Activated CD8-positive, alpha-beta memory T cell treated with anti-CD3 and anti-CD28 coated beads, Interleukin-2, amount 10 ng/mL, durations not matched to agents 7 days and 5 days (primary cell): Measurements from ENCODE around the gene ARR3. TPM values are rescaled to one million over a fixed set of nuclear protein-coding genes. Genes with fewer than 3 reads are reported as not detected.
"Not testable (repeated sequence)": the region's sequence is repeated elsewhere in the genome, so short reads cannot be mapped to it uniquely, and the experiment has no call there.

Experiments
- ATAC-seq: fragments of 150-1000 bp; cut with Tn5 transposase; one replicate; pipeline ENCODE4 v1.10.0; 2021; ENCODE audit warnings: moderate library complexity
- CTCF ChIA-PET: fragments of 350-600 bp; sonication (Branson Sonifier 250); formaldehyde crosslinking; loops from one replicate; lab custom pipeline; 2021; ENCODE audit warnings: antibody characterized with exemption; lab: Charles Lee
- DNase-seq: peaks from one replicate; pipeline ENCODE4 v3.0.0-alpha.2; 2020
- H3K27ac Mint-ChIP-seq: one replicate; pipeline ENCODE4 v1.8.0; 2021; ENCODE audit warnings: mild to moderate bottlenecking, mixed read lengths
- H3K27me3 Mint-ChIP-seq: one replicate; pipeline ENCODE4 v1.8.0; 2021; ENCODE audit warnings: mixed read lengths
- H3K36me3 Mint-ChIP-seq: one replicate; pipeline ENCODE4 v1.8.0; 2021; ENCODE audit warnings: mild to moderate bottlenecking, mixed read lengths
- H3K4me1 Mint-ChIP-seq: one replicate; pipeline ENCODE4 v1.8.0; 2021; ENCODE audit warnings: mixed read lengths
- H3K4me3 Mint-ChIP-seq: one replicate; pipeline ENCODE4 v1.8.0; 2021; ENCODE audit warnings: mild to moderate bottlenecking, moderate library complexity, mixed read lengths
- H3K9me3 Mint-ChIP-seq: one replicate; pipeline ENCODE4 v1.8.0; 2022; ENCODE audit warnings: low read depth, mixed read lengths
- total RNA-seq, 2 experiments: library from RNA; stranded (reverse); gene quantifications; one replicate each; pipeline ENCODE4 v1.2.3, GENCODE V29; 2021

ARR3 gene
- total RNA-seq, 2 experiments from 2014 or later = not detected

GRCh38 chrX:70254909-70255308, 13.2 kb upstream of the ARR3 start:
- Mint-ChIP-seq H3K4me1 (peaks cover 11% of the 10 kb centered on the region), H3K27me3 (no peaks in the 10 kb centered on the region), H3K27ac (no peak overlapping the region), H3K36me3 (no peaks in the 10 kb centered on the region), H3K9me3 (no peaks in the 10 kb centered on the region), H3K4me3 (no peak overlapping the region)
- DNase-seq (no peak), ATAC-seq (no peak)
- CTCF ChIA-PET = no interaction called here

DNA sequence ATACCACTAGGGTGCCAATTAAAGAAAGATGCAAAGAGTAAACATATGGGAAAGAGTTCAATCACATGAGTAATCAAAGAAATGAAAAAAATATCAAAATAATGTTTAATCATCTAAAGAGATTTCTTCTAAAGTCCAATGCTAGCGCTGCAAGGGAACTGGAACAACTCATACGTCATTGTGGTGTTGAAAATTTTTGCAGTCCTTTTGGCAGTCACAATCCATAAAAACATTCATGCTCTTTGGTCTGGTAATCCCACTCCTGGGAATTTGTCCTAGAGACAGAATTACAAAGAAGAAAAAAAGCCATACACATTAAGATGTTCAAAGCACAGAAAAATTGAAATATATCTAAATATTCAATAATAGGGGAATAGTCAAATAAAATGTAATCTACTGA, 12.7 kb upstream of the ARR3 start:
- ATAC-seq = no peak
- Mint-ChIP-seq H3K4me1 (peaks cover 11% of the 10 kb centered on the region), H3K9me3 (no peaks in the 10 kb centered on the region), H3K4me3 (no peak overlapping the region), H3K27ac (no peak overlapping the region), H3K36me3 (no peaks in the 10 kb centered on the region), H3K27me3 (no peaks in the 10 kb centered on the region)
- no peak for DNase-seq
- CTCF ChIA-PET = no interaction called here

DNA sequence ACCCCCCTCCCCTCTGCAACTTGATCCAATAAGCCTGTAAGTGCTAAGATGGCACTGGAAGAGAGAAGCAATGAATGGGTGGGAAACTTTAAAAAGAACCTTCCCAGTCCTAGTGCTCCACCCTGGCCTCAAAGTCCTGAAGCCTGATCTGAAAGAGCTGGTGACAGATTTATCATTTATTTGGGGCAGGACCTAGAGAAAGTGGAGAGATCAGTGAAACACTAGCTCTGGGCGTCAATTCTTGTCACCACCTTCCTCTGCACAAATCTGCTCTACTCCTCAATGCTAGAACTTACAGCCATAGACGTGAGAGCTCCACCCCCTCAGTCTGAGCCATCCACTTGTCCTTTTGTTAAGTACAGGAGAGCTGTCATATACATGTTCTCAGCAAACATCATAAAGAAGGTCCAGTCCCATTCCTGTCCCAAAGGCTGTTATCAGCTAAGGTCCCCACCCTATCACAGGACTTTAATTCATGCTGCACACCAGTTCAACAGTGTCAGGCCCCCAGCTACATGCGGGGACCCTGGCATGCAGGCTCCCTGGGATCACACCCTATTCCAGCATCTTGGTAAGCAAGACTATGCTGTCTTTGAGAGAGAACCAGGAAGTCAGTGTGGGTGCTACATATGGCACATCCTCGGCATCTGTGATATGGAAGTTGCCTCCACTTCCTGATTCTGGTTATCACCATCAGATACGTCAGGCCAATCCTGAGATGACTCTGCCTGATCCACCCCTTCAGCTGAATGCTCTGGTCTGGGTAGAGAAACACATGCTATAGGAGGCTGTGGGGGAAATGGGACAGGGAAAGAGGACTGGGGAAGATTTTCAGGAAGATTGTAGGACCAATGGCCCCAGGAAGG, 10.5 kb upstream of the ARR3 start:
- no peak for DNase-seq
- H3K27me3 Mint-ChIP-seq = no peaks in the 10 kb centered on the region
- no peak for ATAC-seq
- no peaks in the 10 kb centered on the region for H3K9me3 Mint-ChIP-seq
- H3K36me3 Mint-ChIP-seq = no peaks in the 10 kb centered on the region
- no peak overlapping the region for H3K27ac Mint-ChIP-seq
- CTCF ChIA-PET = no interaction called here
- H3K4me3 Mint-ChIP-seq = no peak overlapping the region
- H3K4me1 Mint-ChIP-seq = peaks cover 11% of the 10 kb centered on the region

DNA sequence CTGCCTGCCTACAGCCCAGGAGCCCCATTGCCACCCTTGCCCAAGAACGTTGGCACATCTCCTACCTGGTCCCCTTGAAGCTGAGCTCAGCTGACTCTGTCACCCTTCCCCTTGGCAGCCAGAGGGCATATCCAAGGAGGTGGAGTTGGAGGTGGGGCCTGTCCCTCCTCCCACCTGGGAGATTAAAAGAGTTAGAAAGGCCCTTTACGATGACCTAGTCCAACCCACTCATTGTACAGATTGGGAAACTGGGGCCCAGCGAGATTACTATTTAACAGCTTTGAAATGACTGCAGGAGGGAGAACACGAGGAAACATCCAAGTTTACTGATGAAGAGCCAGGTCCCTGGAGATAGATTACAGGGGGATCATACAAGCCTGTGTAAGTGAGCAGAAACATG, 8.0 kb upstream of the ARR3 start, which contains the start of gene P2RY4:
Gene P2RY4, minus strand, starts transcription at position 101 of the 400 bp plus-strand sequence. CDS start 580 bp downstream, outside the sequence.
- ATAC-seq (no peak), DNase-seq (no peak)
- H3K36me3 Mint-ChIP-seq = no peaks in the 10 kb centered on the region
- no peaks in the 10 kb centered on the region for H3K4me1 Mint-ChIP-seq
- H3K27ac Mint-ChIP-seq = no peak within 1 kb of the TSS
- CTCF ChIA-PET = no interaction called here
- no peaks in the 10 kb centered on the region for H3K9me3 Mint-ChIP-seq
- H3K4me3 Mint-ChIP-seq = no peak within 1 kb of the TSS
- no peaks in the 10 kb centered on the region for H3K27me3 Mint-ChIP-seq

DNA sequence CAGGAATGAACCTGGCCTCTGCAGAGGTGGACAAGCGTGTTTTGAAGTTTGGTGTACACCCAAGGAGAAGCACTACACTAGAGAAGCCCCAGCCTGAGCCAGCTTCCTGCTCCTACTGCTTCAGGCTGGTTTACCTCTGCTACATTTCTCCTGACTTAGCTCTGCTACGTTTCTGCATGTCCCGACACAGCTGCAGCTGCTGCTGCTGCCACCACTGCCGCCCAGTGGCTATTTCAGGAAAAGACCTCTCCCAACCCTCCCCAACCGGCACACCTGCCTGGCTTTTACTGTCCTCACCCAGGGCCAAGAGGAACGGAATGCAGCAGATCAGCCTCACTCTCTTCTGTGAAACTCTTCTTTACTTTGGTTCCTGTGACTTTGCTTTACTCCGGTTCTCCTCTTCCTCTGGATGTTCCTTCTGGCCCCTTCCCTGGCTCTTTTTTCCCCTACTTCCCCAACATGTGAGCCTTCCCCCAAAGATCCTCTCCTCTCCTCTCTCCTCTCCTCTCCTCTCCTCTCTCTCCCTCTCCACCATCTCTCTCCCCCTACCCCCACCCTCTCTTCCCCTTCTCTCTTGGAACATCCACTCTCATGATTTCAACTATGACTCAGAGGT, 5.1 kb upstream of the ARR3 start:
- Mint-ChIP-seq H3K27ac (no peak overlapping the region), H3K4me3 (no peak overlapping the region), H3K4me1 (no peaks in the 10 kb centered on the region), H3K36me3 (no peaks in the 10 kb centered on the region), H3K27me3 (no peaks in the 10 kb centered on the region), H3K9me3 (no peaks in the 10 kb centered on the region)
- ATAC-seq (peak; percentile 69), DNase-seq (peak; percentile 54)
- CTCF ChIA-PET = interaction anchor here (1.2 kb wide), 1 partner anchor 130 kb away, joined by 3 read pairs; the partner anchor contains the start of gene IGBP1

GRCh38 chrX:70264784-70265183, 3.4 kb upstream of the ARR3 start:
- no peak overlapping the region for H3K27ac Mint-ChIP-seq
- H3K4me3 Mint-ChIP-seq = no peak overlapping the region
- H3K36me3 Mint-ChIP-seq = no peaks in the 10 kb centered on the region
- H3K9me3 Mint-ChIP-seq = no peaks in the 10 kb centered on the region
- CTCF ChIA-PET = no interaction called here
- no peaks in the 10 kb centered on the region for H3K4me1 Mint-ChIP-seq
- ATAC-seq (no peak), DNase-seq (no peak)
- no peaks in the 10 kb centered on the region for H3K27me3 Mint-ChIP-seq

DNA sequence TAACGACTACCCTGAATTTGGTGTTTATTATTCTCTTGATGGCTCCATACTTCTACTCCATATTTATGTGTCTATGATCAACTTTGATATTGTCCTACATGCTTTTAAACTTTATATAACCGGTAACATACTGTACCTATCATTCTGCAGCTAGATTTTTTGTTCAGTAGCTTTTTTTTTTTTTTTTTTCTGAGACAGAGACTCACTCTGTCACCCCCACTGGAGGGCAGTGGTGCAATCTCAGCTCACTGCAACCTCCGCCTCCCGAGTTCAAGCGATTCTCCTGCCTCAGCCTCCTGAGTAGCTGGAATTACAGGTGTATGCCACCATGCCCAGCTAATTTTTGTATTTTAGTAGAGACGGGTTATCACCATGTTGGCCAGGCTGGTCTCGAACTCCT, 5.9 kb downstream of the ARR3 start:
- H3K9me3 Mint-ChIP-seq, ATAC-seq, DNase-seq, H3K36me3 Mint-ChIP-seq, H3K27me3 Mint-ChIP-seq, H3K4me1 Mint-ChIP-seq, H3K27ac Mint-ChIP-seq, H3K4me3 Mint-ChIP-seq: not testable (repeated sequence)
- CTCF ChIA-PET = interaction anchor here (0.7 kb wide), 1 partner anchor 160 kb away, joined by 3 read pairs; no protein-coding TSS in a partner anchor

GRCh38 chrX:70279081-70279480, 10.9 kb downstream of the ARR3 start:
- H3K36me3 Mint-ChIP-seq = peaks cover 1% of the 10 kb centered on the region
- no peaks in the 10 kb centered on the region for H3K9me3 Mint-ChIP-seq
- CTCF ChIA-PET = no interaction called here
- DNase-seq (no peak), ATAC-seq (no peak)
- H3K27me3 Mint-ChIP-seq = no peaks in the 10 kb centered on the region
- H3K27ac Mint-ChIP-seq = no peak overlapping the region
- H3K4me3 Mint-ChIP-seq = no peak overlapping the region
- H3K4me1 Mint-ChIP-seq = no peaks in the 10 kb centered on the region

DNA sequence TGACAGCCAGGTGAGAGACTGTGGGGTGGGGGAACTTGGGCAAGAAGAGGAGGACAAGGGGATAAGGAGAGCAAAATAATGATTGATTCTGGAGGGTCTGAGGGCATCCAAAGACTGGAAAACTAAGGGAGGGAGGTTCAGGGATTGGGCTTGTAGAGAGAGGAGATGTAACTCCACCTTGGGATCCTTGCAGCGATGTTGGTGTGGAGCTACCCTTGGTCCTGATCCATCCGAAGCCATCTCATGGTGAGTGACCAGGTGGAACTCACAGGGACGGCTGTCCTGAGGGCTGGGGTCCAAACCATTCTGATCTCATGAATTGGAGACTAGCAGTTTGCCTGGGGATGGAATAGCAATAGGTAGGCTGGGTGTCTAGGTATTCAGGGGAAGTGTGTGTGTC, 12.4 kb downstream of the ARR3 start:
- DNase-seq = no peak
- H3K27ac Mint-ChIP-seq = no peak overlapping the region
- H3K4me3 Mint-ChIP-seq = no peak overlapping the region
- H3K4me1 Mint-ChIP-seq = peaks cover 4% of the 10 kb centered on the region
- no peaks in the 10 kb centered on the region for H3K9me3 Mint-ChIP-seq
- peaks cover 5% of the 10 kb centered on the region for H3K36me3 Mint-ChIP-seq
- ATAC-seq = no peak
- CTCF ChIA-PET = no interaction called here
- no peaks in the 10 kb centered on the region for H3K27me3 Mint-ChIP-seq

- CTCF ChIA-PET = no interaction called here
- Mint-ChIP-seq H3K4me1 (peaks cover 4% of the 10 kb centered on the region), H3K4me3 (no peak within 1 kb of the TSS), H3K36me3 (peaks cover 12% of the 10 kb centered on the region), H3K27ac (no peak within 1 kb of the TSS), H3K27me3 (no peaks in the 10 kb centered on the region), H3K9me3 (no peaks in the 10 kb centered on the region)
- ATAC-seq (no peak), DNase-seq (no peak)
Measured at GRCh38 chrX:70281951-70282350, 13.8 kb downstream of the ARR3 start, which contains the start of gene RAB41. Gene RAB41 (plus strand): TSS chrX:70282172. CDS start chrX:70282218, 46 bp downstream.

GRCh38 chrX:70289168-70289792, 21.1 kb downstream of the ARR3 start:
- peaks cover 27% of the 10 kb centered on the region for H3K36me3 Mint-ChIP-seq
- H3K9me3 Mint-ChIP-seq = no peaks in the 10 kb centered on the region
- DNase-seq (no peak), ATAC-seq (no peak)
- H3K4me1 Mint-ChIP-seq = peaks cover 35% of the 10 kb centered on the region
- no peaks in the 10 kb centered on the region for H3K27me3 Mint-ChIP-seq
- H3K27ac Mint-ChIP-seq = peak overlapping the region; percentile 90
- H3K4me3 Mint-ChIP-seq = peak overlapping the region; percentile 90
- CTCF ChIA-PET = interaction anchor here (1.0 to 1.6 kb wide), 2 partner anchors 11 to 144 kb away, joined by 3 to 5 read pairs; no protein-coding TSS in a partner anchor

DNA sequence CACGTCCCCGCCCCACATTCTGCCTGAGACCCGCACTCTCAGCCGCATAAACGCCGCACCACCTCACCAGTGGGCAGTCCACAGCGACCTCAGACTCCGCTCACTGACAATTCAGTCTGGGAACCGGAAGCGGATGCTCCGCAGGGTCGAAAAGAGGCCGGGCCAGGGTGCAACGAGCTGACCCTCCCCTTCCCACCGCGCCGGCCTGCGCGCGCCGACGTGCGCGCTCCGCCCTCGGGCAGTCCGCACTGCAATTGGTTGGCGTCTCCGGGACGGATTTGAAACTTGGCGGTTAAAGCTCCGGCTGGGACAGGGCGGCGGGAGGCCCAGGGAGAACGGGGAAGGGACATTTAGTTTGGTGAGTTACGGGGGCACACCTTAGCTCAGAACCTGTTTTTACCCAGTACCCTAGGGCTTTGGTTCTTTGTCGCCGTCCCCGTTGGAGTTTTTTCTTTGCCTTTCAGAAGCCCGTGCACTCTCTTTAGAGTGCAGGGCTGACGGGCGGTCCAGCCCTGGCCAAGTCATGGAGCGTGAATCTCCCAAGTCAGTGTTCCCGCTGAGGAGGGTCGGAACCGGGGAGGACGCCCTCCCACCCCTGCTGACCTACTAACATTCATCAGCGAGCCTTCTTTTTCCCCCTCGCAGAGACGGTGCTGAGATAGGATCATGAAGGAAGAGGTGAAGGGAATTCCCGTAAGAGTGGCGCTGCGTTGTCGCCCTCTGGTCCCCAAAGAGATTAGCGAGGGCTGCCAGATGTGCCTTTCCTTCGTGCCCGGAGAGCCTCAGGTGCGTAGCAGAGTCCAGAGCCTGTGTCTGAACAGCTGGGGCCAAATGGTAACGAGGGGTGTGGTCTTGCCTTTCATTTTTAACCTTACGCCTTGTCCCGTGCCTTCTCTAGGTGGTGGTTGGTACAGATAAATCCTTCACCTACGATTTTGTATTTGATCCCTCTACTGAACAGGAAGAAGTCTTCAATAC, 21.9 kb downstream of the ARR3 start, which contains the start of the genes KIF4A and PDZD11:
Gene KIF4A, plus strand, starts transcription at position 312 of the 978 bp plus-strand sequence. Its CDS starts 355 bp downstream, at position 667.
Gene PDZD11, minus strand, starts transcription at position 135 of the 978 bp plus-strand sequence. CDS start 586 bp downstream, outside the sequence.
- H3K27ac Mint-ChIP-seq = peak within 1 kb of the TSS; percentile 90
- peaks cover 27% of the 10 kb centered on the region for H3K36me3 Mint-ChIP-seq
- DNase-seq (peak; percentile 91), ATAC-seq (peak; percentile 99)
- CTCF ChIA-PET = interaction anchor here (1.0 to 1.6 kb wide), 3 partner anchors 10 to 157 kb away, joined by 3 to 8 read pairs (median 5); partner anchors contain the start of gene IGBP1
- H3K27me3 Mint-ChIP-seq = no peaks in the 10 kb centered on the region
- H3K4me3 Mint-ChIP-seq = peak within 1 kb of the TSS; percentile 90
- no peaks in the 10 kb centered on the region for H3K9me3 Mint-ChIP-seq
- peaks cover 35% of the 10 kb centered on the region for H3K4me1 Mint-ChIP-seq
